NCI-H2081 treated with DMSO at 0.1 percent for 48 hours (cell line): Measurements from ENCODE around the gene YWHAB.
"Not testable (repeated sequence)": the region's sequence is repeated elsewhere in the genome, so short reads cannot be mapped to it uniquely, and the experiment has no call there.

Experiments
- DNase-seq: peaks from one replicate; lab custom pipeline; 2025; lab: John Stamatoyannopoulos, UW

Gene YWHAB

DNA sequence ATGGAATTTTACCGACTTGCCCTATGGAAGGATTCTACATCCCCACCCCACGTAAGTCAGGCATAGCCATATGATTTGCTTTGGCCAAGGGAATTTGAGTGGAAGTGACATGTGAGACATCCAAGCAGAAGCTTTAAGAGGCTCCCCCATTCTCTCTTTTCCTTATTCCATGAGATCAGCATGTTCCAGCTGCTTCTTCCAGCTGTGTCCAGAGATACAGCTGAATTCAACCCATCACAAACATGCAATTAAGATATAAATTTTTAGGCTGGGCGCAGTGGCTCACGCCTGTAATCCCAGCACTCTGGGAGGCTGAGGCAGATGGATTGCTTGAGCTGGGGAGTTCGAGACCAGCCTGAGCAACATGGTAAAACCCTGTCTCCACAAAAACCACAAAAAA, 16.0 kb upstream of the YWHAB start:
- DNase-seq = no peak

DNA sequence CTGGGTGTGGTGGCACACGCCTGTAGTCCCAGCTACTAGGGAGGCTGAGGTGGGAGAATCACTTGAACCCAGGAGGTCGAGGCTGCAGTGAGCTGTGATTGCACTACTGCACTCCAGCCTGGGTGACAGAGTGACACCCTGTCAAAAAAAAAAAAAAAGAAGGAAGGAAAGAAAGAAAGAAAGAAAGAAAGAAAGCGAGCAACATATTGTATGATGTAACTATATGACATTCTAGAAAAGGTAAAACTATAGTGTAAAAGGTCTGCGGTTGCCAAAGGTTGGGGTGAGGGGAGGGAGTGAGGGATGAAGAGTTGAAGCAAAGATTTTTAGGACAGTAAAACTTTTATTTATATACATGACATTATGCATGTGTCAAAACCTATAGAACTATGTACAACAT, 3.1 kb upstream of the YWHAB start:
- DNase-seq = not testable (repeated sequence)

DNA sequence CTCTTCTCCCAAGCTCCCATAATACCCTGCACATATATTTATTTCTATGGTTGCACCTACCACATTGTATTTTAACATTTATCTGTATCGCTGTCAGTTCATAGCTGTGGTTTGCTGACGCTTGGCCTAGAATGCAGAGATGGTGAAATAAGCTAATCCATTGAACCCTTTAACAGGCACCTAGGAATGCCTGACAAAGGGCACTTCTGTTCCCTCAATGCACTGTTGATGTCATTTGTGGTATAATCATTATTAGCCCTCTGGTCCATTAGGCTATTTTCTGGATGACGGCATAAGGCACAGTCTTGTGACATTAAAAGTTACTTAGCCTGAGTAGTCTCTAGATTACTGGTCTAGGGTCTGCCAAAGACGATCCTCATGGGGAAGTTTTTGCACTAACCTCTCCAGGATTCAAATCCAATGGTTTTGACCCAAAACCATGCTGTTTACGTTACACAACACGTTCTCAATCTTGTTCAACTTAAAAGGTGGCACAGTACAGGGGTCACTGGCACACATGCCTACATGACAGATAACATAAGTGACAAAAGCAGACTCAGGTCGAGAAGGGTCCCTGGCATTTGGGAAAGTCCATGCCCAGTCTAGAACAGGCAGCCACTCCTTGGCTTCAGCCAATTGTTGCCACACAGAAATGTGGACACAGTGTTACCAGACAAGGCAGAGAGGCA, 2.1 kb upstream of the YWHAB start:
- DNase-seq = no peak

DNA sequence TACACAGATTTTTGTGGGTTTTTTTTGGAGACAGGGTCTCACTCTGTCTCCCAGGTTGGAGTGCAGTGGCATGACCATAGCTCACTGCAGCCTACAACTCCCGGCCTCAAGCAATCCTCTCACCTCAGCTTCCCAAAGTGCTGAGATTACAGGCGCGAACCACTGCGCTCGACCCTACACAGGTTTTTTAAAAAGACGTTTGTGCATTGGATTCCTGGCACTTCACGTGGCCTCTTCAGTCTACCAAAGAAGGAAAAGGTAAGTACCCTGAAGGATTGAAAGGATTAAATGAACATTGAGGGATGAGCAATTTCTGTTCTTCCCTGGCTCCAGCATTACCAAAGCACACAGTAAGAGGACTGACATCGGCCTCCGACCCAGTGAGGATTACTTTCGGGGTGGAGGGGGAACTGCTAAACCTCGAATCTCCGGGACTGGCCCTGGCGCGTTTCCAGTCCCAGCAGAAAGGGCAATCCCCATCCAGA, 556 bp upstream of the YWHAB start:
- DNase-seq = no peak

DNA sequence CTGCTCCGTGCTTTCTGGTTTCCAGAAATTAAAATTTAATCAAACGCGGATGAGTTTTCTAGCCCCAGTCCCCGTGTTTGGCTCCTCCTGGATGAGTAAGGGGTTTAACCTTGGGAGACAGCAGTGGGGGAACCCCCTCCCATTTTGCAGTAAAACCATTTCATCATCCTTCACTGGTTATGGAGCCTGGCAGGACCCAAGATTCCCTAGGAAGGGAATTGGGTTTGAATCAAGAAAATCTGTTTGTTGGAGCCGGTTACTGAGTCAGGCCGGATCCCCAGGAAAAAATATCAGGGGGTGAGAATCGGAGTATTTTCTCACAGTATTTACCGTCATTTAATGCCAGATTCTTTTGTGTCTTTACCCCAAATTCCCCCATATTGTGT, 754 bp downstream of the YWHAB start:
- DNase-seq = no peak

DNA sequence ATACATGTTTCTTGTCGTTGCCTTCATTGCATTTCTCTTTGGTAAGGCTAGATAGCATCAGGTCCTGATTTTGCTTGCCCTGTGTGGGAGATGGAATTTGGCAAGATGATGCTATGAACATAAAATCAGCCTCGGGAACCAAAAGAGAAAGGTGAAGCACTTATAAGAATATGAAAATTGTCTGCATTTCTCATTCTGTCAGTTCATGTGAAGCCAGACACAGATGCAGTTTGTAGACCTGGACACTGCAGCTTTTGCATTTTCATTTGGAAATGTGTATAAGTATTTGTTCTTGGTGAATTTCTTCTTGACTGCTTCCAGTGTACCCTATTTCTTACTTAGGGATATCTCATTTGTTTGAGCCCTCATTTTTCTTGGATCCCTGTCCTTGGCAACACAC, 1.3 kb downstream of the YWHAB start:
- DNase-seq = no peak

DNA sequence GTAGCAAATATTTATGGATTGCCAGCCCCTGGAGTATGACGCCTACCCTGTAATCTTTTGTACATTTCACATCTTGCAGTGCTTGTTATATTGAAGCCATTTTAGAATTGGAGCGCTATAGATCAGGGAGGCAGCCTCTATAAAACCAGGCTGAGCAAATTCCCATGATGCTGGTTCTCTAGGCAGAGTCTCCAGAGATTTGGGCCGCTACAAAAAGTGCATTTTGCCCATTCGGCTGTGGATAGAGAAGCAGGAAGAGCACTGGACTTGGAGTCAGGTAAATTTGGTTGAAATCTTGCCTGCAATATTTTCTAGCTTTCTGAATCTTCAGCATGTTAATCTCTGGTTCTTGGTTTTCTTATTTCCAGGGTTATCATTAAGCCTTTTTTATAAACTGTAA, 2.0 kb downstream of the YWHAB start:
- DNase-seq = no peak

DNA sequence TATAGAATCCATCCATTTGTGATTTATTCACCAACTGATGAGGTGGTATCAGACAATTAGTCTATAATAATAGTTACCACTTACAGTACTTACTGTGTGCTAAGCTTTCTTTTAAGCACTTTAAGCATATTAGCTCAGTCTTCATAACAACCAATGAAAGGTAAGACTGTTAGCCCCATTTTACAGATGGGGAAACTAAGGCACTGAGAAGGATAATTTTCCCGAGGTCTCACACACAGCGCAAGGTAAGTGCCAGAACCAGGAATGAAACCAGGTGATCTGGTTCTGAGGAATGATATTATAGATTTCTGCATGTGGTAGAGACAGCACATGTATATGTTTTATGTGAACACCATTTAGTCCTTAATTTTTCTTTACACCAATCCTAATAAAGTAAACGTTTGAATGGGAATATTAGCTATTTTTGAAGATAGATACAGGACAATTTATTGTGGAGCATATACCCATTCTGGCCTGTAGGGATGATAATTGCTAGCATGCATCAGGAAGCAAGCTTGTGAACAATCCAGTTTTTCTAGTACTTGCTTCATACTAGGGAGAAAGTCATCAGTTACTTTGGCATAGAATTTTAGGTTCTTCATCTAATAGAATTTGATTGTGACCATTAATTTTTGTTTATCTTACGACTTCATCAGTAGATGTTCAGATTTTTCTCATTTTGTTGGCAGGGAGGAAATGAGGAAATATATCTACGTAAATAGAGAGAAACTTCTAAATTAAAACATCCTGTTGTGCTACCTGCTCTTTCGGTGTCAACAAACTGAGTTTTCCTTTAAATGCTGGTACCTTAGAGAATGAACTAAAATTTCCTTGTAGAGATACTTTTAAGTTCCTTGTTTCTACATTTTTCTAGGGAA, 3.0 kb downstream of the YWHAB start:
- DNase-seq = no peak

DNA sequence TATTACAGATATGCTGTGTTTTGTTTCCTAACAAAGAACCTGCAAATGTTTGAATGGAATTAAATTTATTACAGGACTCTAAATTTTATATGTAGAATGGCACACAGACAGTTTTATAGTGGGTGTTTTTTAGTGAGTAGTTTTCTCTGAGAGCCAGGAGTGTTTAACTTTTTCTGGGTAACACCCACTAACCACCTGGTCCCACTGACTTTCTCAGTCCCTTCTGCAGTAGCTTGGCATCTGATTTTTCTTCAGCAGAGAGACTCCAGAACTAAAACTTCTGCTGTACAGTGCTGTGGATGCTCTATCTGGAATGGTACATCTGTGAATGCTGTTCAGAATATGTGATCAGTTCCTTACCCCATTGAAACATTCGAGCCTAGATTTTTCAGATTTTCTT, 6.3 kb downstream of the YWHAB start:
- no peak for DNase-seq

DNA sequence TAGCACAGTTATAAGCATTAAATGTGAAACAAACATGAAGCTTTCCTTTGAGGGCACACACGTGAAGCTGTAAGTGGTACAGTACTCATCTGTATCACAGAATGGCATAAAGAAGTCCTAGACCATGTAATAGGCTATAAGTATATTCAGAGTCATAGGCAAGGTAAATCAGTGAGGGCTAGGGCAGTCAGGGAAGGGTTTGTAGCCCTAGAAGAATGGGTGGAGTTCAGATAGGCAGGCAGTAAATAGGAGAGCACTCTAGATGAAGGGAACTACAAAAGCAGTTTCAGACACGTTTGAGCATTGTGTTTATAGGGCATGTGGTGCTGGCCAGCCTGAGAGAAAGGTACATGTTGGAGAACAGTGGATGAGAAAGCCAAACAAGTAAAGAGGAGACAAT, 9.5 kb downstream of the YWHAB start:
- no peak for DNase-seq

DNA sequence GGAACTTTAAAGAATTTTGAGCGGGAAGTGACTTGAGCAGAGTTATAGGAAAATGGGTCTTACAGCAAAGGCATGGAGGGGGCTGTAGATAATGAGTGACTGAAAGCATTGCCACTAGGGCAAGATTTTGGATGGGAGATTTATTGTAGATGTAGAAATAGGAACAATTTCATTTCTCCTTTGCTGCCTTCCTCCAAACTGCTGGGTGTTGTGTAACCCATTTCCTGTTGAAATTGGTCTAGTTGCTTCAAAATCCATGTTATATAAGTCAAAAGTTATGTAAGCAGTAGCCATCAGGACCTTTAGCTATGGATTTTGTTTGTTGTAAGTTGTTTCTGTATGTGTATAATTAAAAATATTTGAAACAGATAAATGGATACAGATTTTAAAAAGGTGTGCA, 11.1 kb downstream of the YWHAB start:
- no peak for DNase-seq

DNA sequence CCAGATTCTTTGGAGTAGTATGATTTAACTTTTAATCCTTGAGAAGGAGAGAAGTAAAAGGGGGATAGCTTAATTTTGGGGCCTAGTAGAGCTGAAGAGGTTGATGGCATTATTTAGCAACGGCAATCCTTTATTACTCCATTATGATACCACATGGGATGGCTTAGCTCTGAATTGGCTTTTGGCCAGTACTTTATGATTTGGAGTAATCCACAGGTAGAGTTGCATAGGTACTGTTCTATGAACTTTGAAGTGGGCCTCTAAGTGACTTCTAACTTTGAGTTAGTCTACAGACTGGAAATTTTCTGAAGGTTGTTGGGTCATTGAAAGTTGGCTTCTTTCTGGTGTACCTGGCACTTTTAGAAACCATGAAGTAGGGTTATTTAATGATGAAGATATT, 11.6 kb downstream of the YWHAB start:
- no peak for DNase-seq

DNA sequence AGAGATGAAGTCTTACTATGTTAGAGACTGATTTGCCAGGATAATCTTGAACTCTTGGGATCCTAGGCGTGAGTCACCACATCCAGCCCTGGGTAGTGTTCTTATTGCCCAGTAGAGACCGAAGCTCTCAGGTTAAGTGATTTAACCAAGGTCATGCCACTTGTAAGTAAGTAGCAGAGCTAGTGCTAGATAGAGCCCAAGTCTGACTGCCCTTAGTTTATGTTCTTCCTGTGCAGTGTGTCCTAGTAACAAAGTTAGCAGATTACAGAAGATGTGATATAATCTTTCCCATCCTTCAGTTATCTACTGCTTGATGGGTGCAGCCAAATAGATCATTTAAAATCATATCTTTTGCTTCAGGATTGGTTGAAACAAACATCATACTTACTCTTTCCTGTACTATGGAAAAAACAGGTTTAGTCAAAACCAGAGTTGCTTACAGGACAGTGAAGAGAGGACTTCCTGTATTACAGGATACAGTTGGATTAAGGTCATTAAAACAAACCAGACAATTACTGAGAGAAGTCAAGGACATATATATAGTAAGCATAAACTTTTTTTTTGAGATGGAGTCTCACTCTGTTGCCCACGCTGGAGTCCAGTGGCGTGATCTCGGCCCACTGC, 14.8 kb downstream of the YWHAB start:
- DNase-seq = no peak

DNA sequence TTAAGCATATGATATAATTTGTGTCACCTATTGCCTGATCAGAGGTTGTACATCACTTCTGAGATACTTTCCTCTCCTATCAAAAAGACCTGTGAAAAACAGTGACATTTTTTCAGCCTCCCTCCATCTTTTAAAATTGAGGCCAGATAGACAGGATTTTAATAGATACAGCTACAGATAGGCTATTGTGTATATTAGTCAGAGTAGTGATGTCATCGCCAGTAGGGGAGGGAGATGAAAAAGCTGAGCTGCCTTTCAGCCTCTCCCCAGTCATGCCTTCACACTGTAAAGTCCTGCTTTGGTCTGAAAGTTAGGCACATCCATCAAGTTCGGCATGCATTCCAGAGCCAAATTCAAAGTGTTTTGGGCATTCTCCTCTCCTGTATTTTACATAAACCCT, 16.5 kb downstream of the YWHAB start:
- DNase-seq = no peak

DNA sequence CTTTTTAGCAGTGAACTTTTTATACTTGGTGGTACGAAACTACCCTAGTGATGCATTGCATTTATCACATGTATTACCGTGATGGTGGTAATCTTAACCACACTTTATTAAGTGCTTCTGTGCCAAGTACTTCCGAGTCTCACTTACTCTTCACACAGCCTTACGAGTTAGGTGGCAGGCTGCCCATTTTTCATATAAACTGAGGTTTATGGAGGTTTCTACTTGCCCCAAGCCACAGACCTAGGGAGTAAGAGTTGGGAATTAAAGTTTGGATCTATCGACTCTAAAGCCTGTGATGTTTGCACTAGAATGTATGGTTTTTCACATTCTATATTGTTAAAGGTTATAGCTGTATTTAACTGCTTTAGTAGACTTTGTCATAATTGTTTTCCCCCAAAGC, 18.9 kb downstream of the YWHAB start:
- DNase-seq = no peak

DNA sequence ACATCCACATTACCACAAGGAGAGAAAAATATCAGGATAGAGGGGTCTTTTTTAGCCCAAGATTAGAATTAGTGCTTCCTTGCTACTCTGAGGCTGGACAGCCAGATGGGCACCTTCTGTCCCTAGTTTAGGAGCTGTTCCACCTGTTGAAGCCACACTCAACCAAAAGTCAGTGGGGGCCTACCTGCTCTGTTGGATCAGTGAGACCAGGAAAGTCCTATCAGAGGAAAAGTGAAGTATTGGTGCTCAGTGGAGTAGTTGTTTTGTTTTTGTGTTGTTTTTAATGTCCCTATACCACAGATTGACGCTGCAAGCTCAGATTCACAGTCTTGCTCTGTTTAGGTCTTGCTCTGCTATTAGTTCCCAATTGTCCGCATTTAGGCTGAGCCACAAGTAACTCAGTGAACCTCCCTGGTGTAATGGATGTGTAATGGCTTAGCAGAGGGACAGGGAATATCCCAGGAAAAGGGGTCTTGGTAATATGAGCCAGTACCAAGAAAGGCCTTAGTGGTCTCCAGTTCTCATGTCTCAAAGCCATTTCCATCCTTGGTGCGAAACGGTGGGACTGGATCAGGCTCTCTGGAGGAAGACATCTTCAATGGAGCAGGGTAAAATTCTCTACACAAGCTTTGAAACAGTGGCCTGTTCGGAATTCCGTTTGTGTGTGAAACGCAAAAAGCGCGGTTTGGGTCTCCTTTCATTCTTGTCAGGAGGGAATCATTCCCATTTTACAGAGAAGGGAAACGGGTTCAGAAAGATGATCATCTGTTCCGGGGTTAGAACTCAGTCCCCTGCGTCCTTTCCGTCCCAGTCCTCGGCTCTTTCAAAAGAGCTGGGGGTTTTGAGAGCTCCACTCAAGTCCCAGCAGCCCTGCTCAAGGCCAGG, 23.7 kb downstream of the YWHAB start:
- no peak for DNase-seq

DNA sequence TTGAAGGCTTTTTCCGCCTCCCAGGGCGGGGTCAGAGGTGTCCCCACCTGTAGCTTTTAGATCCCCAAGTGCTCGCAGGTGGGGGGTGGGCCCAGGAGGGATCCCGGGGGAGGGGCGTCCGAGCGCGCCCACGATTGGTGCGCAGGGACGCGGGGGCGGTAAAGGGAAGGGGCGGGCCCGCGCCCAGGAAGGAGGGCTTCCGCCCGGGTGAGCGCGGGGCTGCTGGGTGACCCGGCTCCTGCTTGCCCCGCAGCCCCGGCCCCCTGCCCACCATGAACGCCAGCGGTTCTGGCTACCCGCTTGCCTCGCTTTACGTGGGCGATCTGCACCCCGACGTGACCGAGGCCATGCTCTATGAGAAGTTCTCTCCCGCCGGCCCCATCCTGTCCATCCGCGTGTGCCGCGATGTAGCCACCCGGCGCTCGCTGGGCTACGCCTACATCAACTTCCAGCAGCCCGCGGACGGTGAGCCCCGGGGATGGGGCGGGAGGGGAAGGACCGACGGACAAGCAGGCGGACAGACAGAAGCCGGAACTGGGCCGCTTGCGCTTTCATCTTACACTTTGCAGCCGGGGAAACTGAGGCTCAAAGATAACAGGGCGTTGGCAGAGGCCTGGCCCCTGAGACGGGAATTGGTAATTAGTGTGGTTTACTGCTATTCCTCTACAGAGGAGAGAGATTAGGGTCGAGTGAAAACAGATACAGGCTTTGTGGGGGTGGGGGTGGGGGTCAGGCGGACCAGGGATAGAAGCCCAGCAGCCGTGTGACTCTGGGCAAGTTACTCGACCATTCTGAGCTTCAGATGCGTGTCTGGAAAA, 24.6 kb downstream of the YWHAB start, which contains the start of gene PABPC1L:
Gene PABPC1L, plus strand, starts transcription at position 189 of the 818 bp plus-strand sequence. Its CDS starts 84 bp downstream, at position 273.
- no peak for DNase-seq

DNA sequence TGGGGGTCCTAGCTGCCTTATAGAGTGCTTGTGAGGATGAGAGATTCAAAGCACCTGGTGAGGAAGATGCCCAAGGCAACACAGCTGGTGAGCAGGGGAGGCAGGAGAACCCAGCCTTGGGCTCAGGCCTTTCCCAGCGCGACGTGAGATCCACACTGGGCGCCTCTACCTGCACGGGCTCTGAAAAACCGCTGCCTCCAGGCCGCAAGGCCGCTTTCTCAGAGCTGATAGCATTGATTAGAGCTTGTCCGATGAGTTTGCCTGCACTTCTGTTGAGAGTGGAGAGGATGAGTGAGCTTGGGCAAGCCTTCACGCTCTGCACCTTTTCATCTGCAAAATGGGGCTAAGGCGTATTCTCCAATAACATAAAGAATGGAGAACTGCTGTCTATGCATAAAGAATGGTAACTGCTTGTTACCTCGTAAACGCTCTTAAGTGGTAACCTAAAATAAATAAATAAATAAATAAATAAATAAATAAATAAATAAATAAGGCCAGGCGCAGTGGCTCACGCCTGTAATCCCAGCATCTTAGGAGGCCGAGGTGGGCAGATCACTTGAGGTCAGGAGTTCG, 25.3 kb downstream of the YWHAB start:
- no peak for DNase-seq

DNA sequence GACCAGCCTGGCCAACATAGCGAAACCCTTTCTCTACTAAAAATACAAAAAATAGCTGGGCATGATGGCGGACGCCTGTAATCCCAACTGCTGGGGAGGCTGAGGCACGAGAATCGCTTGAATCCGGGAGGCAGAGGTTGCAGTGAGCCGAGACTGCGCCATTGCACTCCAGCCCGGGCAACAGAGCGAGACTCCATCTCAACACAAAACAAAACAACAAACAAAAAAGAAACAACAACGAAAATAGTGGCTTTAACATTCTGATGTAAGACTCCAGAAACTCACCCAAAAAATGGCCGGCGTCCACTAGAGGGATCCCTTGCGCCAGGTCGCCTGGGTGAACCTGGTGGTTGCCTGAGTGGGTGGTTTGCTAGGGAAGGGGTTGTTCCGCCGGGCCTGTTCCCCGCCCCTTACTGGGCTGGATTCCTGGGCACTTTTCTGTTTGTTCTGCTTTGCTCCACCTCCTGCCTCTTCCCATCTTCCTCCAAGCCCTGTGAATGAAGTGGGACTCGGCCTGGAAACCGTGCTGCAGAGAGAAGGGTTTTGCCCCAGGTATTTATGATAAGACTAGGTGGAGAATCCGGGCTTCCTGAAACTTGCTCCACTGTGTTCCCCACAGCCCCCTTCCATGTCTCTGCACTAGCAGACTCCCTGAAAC, 25.9 kb downstream of the YWHAB start:
- DNase-seq = no peak

DNA sequence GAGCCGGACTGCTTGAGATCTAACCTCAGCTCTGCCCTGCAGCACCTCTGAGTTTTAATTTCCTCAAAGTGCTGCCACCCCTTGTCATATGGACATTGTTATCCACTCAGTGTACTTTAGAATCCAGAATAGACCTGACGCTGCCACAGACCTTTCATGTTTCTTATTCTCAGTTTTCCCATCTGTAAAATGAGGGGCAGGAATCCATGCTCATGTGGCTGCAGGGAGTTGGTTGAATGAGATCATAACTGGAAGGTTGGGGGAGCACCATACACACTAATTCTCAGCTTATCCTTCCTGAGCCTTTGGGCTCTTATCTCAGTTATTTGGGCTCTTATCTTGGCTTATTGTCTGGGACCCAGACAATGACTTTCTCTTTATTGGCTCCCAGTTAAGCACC, 26.7 kb downstream of the YWHAB start:
- DNase-seq = no peak
